AG09309 (cell line): ENCODE data around the gene ZFYVE16.
A peak's percentile ranks its signal among the peaks of the same experiment; 100 is the strongest.
"Not testable (repeated sequence)": the region's sequence is repeated elsewhere in the genome, so short reads cannot be mapped to it uniquely, and the experiment has no call there.

ENCODE experiments used
- DNase-seq: peaks from one replicate; pipeline ENCODE4 v3.0.0-alpha.2; 2010; ENCODE audit warnings: low read depth
- H3K4me3 ChIP-seq: 2 replicates; pipeline ENCODE4 v1.5.1; 2011; ENCODE audit warnings: mild to moderate bottlenecking, low read depth, low read length, moderate library complexity; ENCODE audit not compliant: control insufficient read depth
- TF ChIP-seq, protein P1 (sequence below): IDR thresholded peaks from 2 replicates; pipeline ENCODE4 v1.5.1; 2011; ENCODE audit warnings: mild to moderate bottlenecking, low read depth, low read length, inconsistent platforms; ENCODE audit not compliant: insufficient read depth, control insufficient read depth; ENCODE audit errors: missing control alignments

Gene ZFYVE16

DNA sequence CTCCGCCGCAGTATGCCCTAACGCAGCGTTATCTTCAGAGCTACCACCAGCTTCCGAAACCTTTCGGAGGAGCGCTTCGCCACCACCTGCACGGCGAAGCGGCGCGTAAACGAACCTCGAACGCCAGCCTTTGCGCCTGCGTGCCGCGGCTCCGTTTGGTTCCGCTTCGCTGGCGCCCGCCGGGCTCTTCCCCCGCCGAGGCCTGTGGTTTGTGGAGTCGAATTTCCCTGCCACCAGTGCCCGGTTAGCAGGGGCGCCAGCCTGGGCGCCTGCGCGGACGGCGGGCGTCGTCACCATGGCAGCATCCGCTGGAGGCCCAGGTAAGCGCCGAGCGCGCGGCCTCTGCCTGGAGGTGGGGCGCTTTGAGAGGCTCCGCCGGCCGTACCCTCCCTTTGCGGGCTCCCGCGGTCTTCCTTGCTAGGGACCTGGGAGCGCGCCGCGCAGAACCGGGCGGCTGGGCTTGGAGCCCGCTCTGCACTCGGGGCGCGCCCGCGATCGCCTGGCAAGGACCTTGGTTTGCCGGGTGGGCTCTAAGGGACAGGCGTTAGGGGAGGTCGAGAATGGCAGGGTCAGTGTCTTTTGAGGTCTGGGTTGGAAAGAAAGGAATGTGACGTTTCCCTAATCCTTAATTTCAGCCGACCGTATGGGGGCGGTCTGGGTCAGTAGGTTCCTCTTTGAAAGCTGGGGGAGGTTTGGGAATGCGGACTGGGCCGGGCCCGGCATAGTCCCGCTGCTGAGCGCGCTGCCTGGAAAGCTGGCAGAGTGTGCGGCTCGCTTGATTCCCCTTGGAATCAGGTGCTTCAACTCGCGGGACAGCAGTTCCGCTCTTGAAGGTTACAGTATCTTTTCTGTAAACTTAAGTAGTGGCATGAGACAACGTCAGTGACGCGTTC lies 80.2 kb downstream of the ZFYVE16 start, which contains the start of gene FAM151B:
Gene FAM151B, plus strand, starts transcription at position 272 of the 893 bp plus-strand sequence. Its CDS starts 24 bp downstream, at position 296.
- H3K4me3 ChIP-seq, result peak within 1 kb of the TSS; percentile 59
- DNase-seq, result peak; percentile 68
- TF ChIP-seq, protein P1, sequence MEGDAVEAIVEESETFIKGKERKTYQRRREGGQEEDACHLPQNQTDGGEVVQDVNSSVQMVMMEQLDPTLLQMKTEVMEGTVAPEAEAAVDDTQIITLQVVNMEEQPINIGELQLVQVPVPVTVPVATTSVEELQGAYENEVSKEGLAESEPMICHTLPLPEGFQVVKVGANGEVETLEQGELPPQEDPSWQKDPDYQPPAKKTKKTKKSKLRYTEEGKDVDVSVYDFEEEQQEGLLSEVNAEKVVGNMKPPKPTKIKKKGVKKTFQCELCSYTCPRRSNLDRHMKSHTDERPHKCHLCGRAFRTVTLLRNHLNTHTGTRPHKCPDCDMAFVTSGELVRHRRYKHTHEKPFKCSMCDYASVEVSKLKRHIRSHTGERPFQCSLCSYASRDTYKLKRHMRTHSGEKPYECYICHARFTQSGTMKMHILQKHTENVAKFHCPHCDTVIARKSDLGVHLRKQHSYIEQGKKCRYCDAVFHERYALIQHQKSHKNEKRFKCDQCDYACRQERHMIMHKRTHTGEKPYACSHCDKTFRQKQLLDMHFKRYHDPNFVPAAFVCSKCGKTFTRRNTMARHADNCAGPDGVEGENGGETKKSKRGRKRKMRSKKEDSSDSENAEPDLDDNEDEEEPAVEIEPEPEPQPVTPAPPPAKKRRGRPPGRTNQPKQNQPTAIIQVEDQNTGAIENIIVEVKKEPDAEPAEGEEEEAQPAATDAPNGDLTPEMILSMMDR, result peak; percentile 19

DNA sequence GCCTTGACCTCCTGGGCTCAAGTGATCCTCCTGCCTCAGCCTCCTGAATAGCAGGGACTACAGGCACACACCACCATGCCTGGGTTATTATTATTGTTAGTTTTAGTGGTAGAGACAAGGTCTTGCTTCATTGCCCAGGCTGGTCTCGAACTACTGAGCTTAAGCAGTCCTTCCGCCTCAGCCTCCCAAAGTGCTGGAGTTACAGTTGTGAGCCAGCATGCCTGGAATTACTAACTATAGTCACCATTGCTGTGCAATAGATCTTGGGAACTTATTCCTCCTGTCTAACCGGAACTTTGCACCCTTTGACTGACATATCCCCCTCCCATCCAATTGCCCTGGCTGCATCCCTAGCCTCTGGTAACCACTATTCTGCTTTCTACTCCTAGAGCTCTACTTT lies 83.4 kb downstream of the ZFYVE16 start:
- DNase-seq, result no peak
- H3K4me3 ChIP-seq, result no peak overlapping the region
- TF ChIP-seq, protein P1, result no peak

DNA sequence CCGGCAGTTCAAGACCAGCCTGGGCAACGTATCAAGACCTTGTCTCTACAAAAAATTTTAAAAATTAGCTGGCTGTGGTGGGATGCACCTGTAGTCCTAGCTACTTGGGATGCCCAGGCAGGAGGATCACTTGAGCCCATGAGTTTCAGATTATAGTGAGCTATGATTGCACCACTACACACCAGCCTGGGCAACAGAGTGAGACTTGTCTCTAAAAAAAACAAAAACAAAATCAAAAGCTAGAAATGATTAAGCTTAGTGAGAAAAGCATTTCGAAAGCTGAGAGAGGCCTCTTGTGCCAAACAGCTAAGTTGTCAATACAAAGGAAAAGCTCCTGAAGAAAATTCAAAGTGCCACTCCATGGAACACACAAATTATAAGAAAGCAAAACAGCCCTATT lies 84.9 kb downstream of the ZFYVE16 start:
- DNase-seq, result no peak
- H3K4me3 ChIP-seq, result no peak overlapping the region
- TF ChIP-seq, protein P1, result no peak

DNA sequence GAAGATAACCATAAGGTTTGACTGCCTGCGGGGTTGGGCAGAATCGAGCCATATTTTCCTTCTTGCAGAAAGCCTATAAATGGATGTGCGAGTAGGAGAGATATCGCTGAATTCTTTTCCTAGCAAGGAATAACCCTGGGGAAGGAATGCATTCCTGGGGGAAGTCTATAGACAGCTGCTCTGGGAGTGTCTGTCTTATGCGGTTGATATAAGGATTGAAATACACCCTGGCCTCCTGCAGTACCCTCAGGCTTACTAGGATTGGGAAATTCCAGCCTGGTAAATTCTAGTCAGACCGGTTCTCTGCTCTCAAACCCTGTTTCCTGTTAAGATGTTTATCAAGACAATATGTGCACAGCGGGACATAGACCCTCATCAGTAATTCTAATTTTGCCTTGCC lies 85.6 kb downstream of the ZFYVE16 start:
- DNase-seq, H3K4me3 ChIP-seq: not testable (repeated sequence)

DNA sequence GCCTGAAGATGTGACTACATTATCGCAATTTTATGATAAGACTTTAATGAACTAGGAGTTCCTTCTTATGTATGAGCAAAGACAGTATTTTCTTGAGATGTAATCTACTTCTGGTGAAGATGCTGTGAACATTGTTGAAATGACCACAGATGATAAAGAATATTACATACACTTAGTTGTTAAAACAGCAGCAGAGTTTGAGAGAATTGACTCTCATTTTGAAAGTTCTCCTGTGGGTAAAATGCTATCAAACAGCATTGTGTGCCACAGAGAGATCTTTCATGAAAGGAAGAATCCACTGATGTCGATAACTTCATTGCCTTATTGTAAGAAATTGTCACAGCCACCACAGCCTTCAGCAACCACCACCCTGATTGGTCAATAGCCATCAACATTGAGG lies 88.0 kb downstream of the ZFYVE16 start:
- no peak overlapping the region for H3K4me3 ChIP-seq
- TF ChIP-seq, protein P1, result no peak
- no peak for DNase-seq

DNA sequence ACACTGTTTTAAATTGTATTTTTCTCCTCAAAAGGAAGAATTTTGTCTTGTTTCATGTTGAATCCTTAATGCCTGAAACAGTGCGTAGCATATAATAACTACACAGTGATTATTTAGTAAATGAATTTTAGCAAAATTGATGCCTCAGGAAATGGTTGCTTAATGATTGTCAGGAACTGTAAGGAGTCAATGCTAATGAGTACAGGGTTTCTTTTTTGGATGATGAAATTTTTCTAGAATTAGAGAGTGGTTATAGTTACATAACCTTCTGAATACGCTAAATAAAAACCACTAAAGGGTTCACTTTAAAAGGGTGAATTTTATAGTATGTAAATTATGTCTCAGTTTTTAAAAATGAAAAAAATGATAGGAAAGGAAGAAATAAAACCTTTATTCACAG lies 94.9 kb downstream of the ZFYVE16 start:
- TF ChIP-seq, protein P1, result no peak
- DNase-seq, result no peak
- no peak overlapping the region for H3K4me3 ChIP-seq

DNA sequence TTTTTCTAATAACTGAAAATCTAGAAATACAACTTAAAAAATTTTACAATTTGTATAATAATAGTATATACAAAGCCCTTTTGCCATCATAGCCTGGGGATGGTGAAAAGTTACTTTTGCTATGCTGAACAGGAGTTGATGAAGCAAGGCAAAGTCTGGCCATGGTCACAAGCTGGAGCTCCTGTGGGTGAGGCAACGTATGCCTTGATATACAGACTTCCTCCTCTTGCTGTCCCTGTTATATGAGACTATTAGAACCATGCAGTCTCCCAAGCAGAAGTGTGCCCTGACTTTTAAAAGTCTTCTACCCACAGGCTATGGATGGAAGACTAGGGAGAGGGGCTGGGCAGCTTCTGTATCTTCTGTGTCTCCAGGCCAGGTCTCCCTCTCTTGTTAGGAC lies 95.8 kb downstream of the ZFYVE16 start:
- TF ChIP-seq, protein P1, result no peak
- no peak for DNase-seq
- no peak overlapping the region for H3K4me3 ChIP-seq
